ENCODE results near the gene IMPACT.

- TF ChIP-seq EP300 (IDR thresholded peaks at IDR 0.05) = no peak
- peak in 1 of 4 experiments; percentile 33 for TF ChIP-seq CTCF (IDR thresholded peaks at IDR 0.05)
- TF ChIP-seq POLR2AphosphoS5 (IDR thresholded peaks at IDR 0.05) = no peak
- TF ChIP-seq POLR2A (IDR thresholded peaks at IDR 0.05) = no peak
Observed at GRCh38 chr18:24413148-24413547, 13.3 kb upstream of the IMPACT start.
